SK-N-SH treated with all-trans-retinoic acid at 6 μM for 48 hours (cell line): ENCODE results near the gene SESN3.

ENCODE experiments used
- BACH2 ChIP-seq: fragments of 250-450 bp; sonication (Bioruptor Pico); IDR thresholded peaks from 2 replicates; pipeline ENCODE4 v1.9.0; 2021; ENCODE audit warnings: mild to moderate bottlenecking, borderline replicate concordance
- CSDC2 ChIP-seq: fragments of 250-450 bp; sonication (Bioruptor Pico); IDR thresholded peaks from 2 replicates; pipeline ENCODE4 v1.5.0; 2020; ENCODE audit warnings: mild to moderate bottlenecking, moderate library complexity
- ISL1 ChIP-seq: fragments of 250-450 bp; sonication (Bioruptor Pico); IDR thresholded peaks from 2 replicates; pipeline ENCODE4 v2.1.2; 2022; ENCODE audit warnings: mild to moderate bottlenecking, moderate library complexity
- OSR1 ChIP-seq: fragments of 250-450 bp; sonication (Bioruptor Pico); IDR thresholded peaks from 2 replicates; pipeline ENCODE4 v1.8.0; 2022; ENCODE audit warnings: moderate library complexity, mild to moderate bottlenecking, inconsistent platforms
- PATZ1 ChIP-seq: fragments of 250-450 bp; sonication (Bioruptor Pico); IDR thresholded peaks from 2 replicates; pipeline ENCODE4 v1.8.0; 2020; ENCODE audit warnings: mild to moderate bottlenecking, moderate library complexity, borderline replicate concordance
- POU6F1 ChIP-seq: fragments of 250-450 bp; sonication (Bioruptor Pico); IDR thresholded peaks from 2 replicates; pipeline ENCODE4 v1.8.0; 2021; ENCODE audit warnings: low read depth, mild to moderate bottlenecking, moderate library complexity, borderline replicate concordance
- TSHZ2 ChIP-seq: fragments of 250-450 bp; sonication (Bioruptor Pico); IDR thresholded peaks from 2 replicates; pipeline ENCODE4 v1.5.0; 2020; ENCODE audit warnings: mild to moderate bottlenecking, moderate library complexity
- ZFP3 ChIP-seq: fragments of 250-450 bp; sonication (Bioruptor Pico); IDR thresholded peaks from 2 replicates; pipeline ENCODE4 v1.5.0; 2020; ENCODE audit warnings: mild to moderate bottlenecking, moderate library complexity
- ZFP30 ChIP-seq: fragments of 450-650 bp; formaldehyde crosslinking; IDR thresholded peaks from 2 replicates; pipeline ENCODE4 v1.5.0; 2022; ENCODE audit warnings: mild to moderate bottlenecking, moderate library complexity
- ZNF565 ChIP-seq: fragments of 450-650 bp; formaldehyde crosslinking; conservative IDR thresholded peaks from 2 replicates; pipeline ENCODE4 v1.5.0; 2020; ENCODE audit warnings: low read depth, mild to moderate bottlenecking, moderate library complexity
- ZNF70 ChIP-seq: fragments of 450-650 bp; formaldehyde crosslinking; IDR thresholded peaks from 2 replicates; pipeline ENCODE4 v1.5.0; 2020; ENCODE audit warnings: mild to moderate bottlenecking, moderate library complexity
- ZNF8 ChIP-seq: fragments of 450-650 bp; formaldehyde crosslinking; IDR thresholded peaks from 2 replicates; pipeline ENCODE4 v1.5.0; 2020; ENCODE audit warnings: mild to moderate bottlenecking, moderate library complexity

- TF ChIP-seq POU6F1 (CRISPR knock-in tag) (no peak), ISL1 (CRISPR knock-in tag) (no peak), ZFP30 (no peak), ZNF565 (CRISPR knock-in tag) (no peak), ZFP3 (CRISPR knock-in tag) (no peak), ZNF70 (CRISPR knock-in tag) (no peak), OSR1 (CRISPR knock-in tag) (no peak), ZNF8 (CRISPR knock-in tag) (no peak), PATZ1 (CRISPR knock-in tag) (no peak), BACH2 (CRISPR knock-in tag) (no peak), CSDC2 (CRISPR knock-in tag) (no peak), TSHZ2 (no peak)
These were observed 87.8 kb downstream of the SESN3 start for GRCh38 chr11:95143106-95143681.
